Pancreas (tissue), 10 donors: Measurements from ENCODE around the gene ZBTB20. TPM values are rescaled to one million over a fixed set of nuclear protein-coding genes. Genes with fewer than 3 reads are reported as not detected.

Experiments used
- ATAC-seq, 4 donors: fragments of 200-7000 bp; cut with Tn5 transposase; one replicate each; pipeline versions ENCODE4 v1.8.0 to v1.9.1; 2020; ENCODE audit warnings: mild to moderate bottlenecking in 4 of 4, moderate library complexity in 4 of 4
- DNase-seq, 6 donors: peaks; one replicate each; pipeline ENCODE4 v3.0.0-alpha.2; 2020
- FAIRE-seq: peaks from 2 replicates; lab custom pipeline; 2012; peaks lifted over from hg19 to GRCh38; lab: Jason Lieb, UNC
- H3K27ac ChIP-seq, 4 donors: fragments of 200-600 bp; sonication (generic); 1 replicate in 3 of 4; 2 replicates in 1 of 4; pipeline versions ENCODE4 v1.5.0 to v1.8.0; 2020
- H3K27me3 ChIP-seq, 4 donors: fragments of 200-600 bp; one replicate each; pipeline ENCODE4 v1.8.0; 2021
- H3K36me3 ChIP-seq, 3 donors: fragments of 200-600 bp; sonication (generic) in 1 of 3; one replicate each; pipeline versions ENCODE4 v1.5.0 to v1.8.0; 2020 to 2021
- H3K4me1 ChIP-seq, 3 donors: fragments of 200-600 bp; one replicate each; pipeline ENCODE4 v1.8.0; 2021
- H3K4me3 ChIP-seq, 4 donors: fragments of 200-600 bp; sonication (generic) in 2 of 4; one replicate each; pipeline versions ENCODE4 v1.5.0 to v1.8.0; 2020 to 2021
- H3K9me3 ChIP-seq, 4 donors: fragments of 200-600 bp; one replicate each; pipeline ENCODE4 v1.8.0; 2021
- WGBS, 2 donors: extraction: QIAGEN DNeasy Blood & Tissue Kit; methylation state at CpG; one replicate each; pipeline ENCODE4 v1.1.7; 2013; 5-methylcytosine and 5-hydroxymethylcytosine counted together
- intact Hi-C, 3 donors: fragments of 100-400 bp; cut with DNase I; formaldehyde crosslinking; loops; one replicate each; pipeline versions ENCODE4 v1.11.1 to v1.14.2; 2022
- polyA plus RNA-seq, 2 donors: library from polyadenylated mRNA; stranded (reverse); fragments of 200-250 nt; gene quantifications; one replicate each; pipeline ENCODE4 v1.2.3, GENCODE V29; 2013
- total RNA-seq, 6 donors: library from RNA; stranded (reverse); fragmentation: NEBNext Ultra II Directional in 4 of 6; extraction: Animal tissue kit (Norgen Biotek cat#: 25700) in 4 of 6; gene quantifications; one replicate each; pipeline versions ENCODE4 v1.2.1 to v1.2.4, GENCODE V29; 2021 to 2023
- TF ChIP-seq, protein P1 (sequence below), 4 donors: fragments of 200-600 bp; sonication (generic) in 3 of 4; IDR thresholded peaks; one replicate each; pipeline versions ENCODE4 v1.5.0 to v1.8.0; 2021; ENCODE audit warnings: antibody characterized with exemption in 4 of 4
- donor health status: healthy with polysubstance abuse.
- donor health status: DM: no; HTN: no; CAD: no; lungs with moderate emphysema.
- donor health status: DM: no; HTN: no; CAD: no.
- donor health status: control.
- donor health status: control.
- donor health status: Bipolar disorder and iron deficiency.
- donor health status: DM: yes; HTN: yes; CAD: no.
- donor health status: DM: no; HTN: no; CAD: no.
- donor health status: DM: no; HTN: no; CAD: no.
- donor health status: DM: yes; HTN: yes; CAD: no.

Gene ZBTB20
- total and polyA plus RNA-seq, 8 donors, result 1.3 to 81.5 (median 43.7) TPM

DNA sequence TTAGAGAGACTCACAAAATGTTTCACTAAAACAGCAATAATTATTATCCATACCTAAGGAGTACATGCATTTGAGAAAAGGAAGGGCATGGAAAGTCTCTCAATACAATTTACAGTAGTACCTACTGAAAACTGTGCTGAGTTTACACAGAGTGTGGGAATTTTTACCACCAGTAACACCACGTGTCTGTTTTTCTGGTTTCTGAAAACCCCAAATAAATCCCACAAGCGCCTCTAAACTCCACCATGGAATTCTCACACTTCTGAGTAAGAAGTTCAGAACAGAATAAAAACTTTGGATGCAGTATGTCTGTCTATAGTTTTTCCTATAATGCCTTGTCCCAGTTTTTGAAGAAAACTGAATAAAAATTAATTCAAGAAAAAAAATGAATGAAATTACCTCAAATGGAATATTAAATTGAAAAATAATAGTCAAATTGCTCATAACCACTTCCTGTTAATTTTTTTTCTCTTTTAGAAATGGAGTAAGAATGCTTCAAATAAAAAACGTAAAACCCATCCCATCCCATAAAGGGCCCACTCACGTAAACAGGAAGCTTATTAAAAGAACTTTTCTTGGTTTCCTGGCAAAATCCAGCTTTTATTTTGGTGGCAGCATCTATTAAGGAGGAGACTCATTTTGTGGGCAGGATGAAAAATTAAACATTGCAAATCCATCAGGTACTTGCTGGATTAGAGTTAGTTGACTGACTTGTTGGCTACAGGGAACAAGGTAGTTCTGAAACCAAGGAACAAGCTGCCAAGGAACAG lies 475.2 kb downstream of the ZBTB20 start:
- peaks cover 0 to 9% (median 0%) of the 10 kb centered on the region in 3 donors for H3K4me1 ChIP-seq
- H3K27ac ChIP-seq, result no peak overlapping the region
- intact Hi-C loops, result no loop called here
- H3K4me3 ChIP-seq, result no peak overlapping the region
- H3K27me3 ChIP-seq, result no peaks in the 10 kb centered on the region
- TF ChIP-seq, protein P1, sequence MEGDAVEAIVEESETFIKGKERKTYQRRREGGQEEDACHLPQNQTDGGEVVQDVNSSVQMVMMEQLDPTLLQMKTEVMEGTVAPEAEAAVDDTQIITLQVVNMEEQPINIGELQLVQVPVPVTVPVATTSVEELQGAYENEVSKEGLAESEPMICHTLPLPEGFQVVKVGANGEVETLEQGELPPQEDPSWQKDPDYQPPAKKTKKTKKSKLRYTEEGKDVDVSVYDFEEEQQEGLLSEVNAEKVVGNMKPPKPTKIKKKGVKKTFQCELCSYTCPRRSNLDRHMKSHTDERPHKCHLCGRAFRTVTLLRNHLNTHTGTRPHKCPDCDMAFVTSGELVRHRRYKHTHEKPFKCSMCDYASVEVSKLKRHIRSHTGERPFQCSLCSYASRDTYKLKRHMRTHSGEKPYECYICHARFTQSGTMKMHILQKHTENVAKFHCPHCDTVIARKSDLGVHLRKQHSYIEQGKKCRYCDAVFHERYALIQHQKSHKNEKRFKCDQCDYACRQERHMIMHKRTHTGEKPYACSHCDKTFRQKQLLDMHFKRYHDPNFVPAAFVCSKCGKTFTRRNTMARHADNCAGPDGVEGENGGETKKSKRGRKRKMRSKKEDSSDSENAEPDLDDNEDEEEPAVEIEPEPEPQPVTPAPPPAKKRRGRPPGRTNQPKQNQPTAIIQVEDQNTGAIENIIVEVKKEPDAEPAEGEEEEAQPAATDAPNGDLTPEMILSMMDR (IDR thresholded peaks at IDR 0.05), result no peak
- DNase-seq, result no peak
- WGBS, 2 donors, result 81 to 89% methylated on average over 4 of the region's 4 CpGs
- no peak for ATAC-seq
- H3K36me3 ChIP-seq, result no peaks in the 10 kb centered on the region
- H3K9me3 ChIP-seq, result no peaks in the 10 kb centered on the region
- no peak for FAIRE-seq

GRCh38 chr3:114669614-114670013 lies 477.5 kb downstream of the ZBTB20 start:
- DNase-seq, result no peak
- H3K4me3 ChIP-seq, result no peak overlapping the region
- peaks cover 0 to 13% (median 0%) of the 10 kb centered on the region in 3 donors for H3K4me1 ChIP-seq
- no peaks in the 10 kb centered on the region for H3K27me3 ChIP-seq
- 95% methylated on average over 1 of the region's 1 CpG for WGBS, 2 donors
- no peaks in the 10 kb centered on the region for H3K36me3 ChIP-seq
- no peak overlapping the region for H3K27ac ChIP-seq
- no peaks in the 10 kb centered on the region for H3K9me3 ChIP-seq
- FAIRE-seq, result no peak
- ATAC-seq, result no peak
- intact Hi-C loops, result no loop called here
- TF ChIP-seq, protein P1 (IDR thresholded peaks at IDR 0.05), result no peak

GRCh38 chr3:114668099-114668498 lies 479.0 kb downstream of the ZBTB20 start:
- 66 to 72% methylated on average over 2 of the region's 2 CpGs for WGBS, 2 donors
- Histone ChIP-seq H3K9me3 (no peaks in the 10 kb centered on the region), H3K36me3 (no peaks in the 10 kb centered on the region), H3K27me3 (no peaks in the 10 kb centered on the region), H3K27ac (no peak overlapping the region), H3K4me1 (peaks cover 0 to 10% (median 0%) of the 10 kb centered on the region in 3 donors), H3K4me3 (no peak overlapping the region)
- DNase-seq (no peak), ATAC-seq (peak in 3 of 4 donors; percentile 40 to 67 (median 53)), FAIRE-seq (no peak)
- intact Hi-C loops, result no loop called here
- TF ChIP-seq, protein P1 (IDR thresholded peaks at IDR 0.05), result no peak

DNA sequence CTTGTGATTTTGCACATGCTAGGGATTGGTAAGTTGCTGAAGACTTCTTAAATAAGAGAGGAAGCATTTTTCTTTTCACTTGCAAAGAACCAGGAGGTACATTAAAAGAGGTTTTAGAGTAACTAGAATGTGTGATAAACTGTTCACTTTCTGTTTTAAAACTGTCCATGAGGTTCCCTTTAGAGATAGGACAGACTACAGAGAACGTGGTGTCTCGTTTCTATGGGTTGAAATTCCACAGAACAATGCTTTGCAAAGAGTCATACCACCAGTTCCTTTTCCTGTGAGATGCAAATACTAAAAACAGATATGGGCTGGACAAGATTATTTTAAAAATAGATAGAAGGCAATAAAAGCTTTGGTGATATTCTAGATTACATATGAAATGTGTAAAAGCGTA lies 480.5 kb downstream of the ZBTB20 start:
- H3K27me3 ChIP-seq, result no peaks in the 10 kb centered on the region
- intact Hi-C loops, result loop anchor here in 1 of 3 donors (2.0 kb wide), 1 partner anchor 48 kb away; no protein-coding TSS in a partner anchor
- no peak for ATAC-seq
- no peaks in the 10 kb centered on the region for H3K36me3 ChIP-seq
- peaks cover 0 to 10% (median 0%) of the 10 kb centered on the region in 3 donors for H3K4me1 ChIP-seq
- H3K27ac ChIP-seq, result no peak overlapping the region
- no peak for DNase-seq
- H3K4me3 ChIP-seq, result no peak overlapping the region
- no peak for FAIRE-seq
- TF ChIP-seq, protein P1 (IDR thresholded peaks at IDR 0.05), result no peak
- WGBS, 2 donors, result 82 to 83% methylated on average over 3 of the region's 3 CpGs
- H3K9me3 ChIP-seq, result no peaks in the 10 kb centered on the region

DNA sequence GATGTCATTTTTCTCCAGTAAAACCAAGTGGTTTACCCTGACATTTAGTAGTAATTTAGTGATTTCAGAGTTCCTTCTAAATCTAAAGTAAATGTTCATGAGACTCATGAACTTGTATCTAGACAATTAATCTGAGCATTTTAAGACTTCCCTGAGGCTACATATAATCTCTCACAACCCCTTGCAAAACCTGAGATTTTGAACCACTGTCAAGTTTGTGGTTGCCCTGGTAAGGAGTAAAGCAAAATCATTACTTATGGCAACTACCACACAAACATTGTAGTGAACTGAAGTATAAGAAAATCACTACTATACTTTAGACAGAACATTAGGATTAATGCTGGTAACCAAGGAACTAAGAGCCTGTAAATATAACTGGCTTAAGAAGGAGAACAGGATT lies 483.1 kb downstream of the ZBTB20 start:
- ATAC-seq, result no peak
- H3K9me3 ChIP-seq, result no peaks in the 10 kb centered on the region
- no peak overlapping the region for H3K4me3 ChIP-seq
- H3K4me1 ChIP-seq, result peaks cover 7 to 19% (median 13%) of the 10 kb centered on the region in 3 donors
- H3K27ac ChIP-seq, result no peak overlapping the region
- TF ChIP-seq, protein P1 (IDR thresholded peaks at IDR 0.05), result no peak
- intact Hi-C loops, result no loop called here
- no peaks in the 10 kb centered on the region for H3K36me3 ChIP-seq
- DNase-seq, result no peak
- H3K27me3 ChIP-seq, result no peaks in the 10 kb centered on the region
- no peak for FAIRE-seq
